CD4-positive, alpha-beta T cell treated with Interleukin-17A for 1 hour (primary cell): Measurements from ENCODE around the gene ZNF845.
"Not testable (repeated sequence)": the region's sequence is repeated elsewhere in the genome, so short reads cannot be mapped to it uniquely, and the experiment has no call there.

ENCODE experiments used
- DNase-seq: peaks from one replicate; pipeline ENCODE4 v3.0.0-alpha.2; 2020

ZNF845 gene

DNA sequence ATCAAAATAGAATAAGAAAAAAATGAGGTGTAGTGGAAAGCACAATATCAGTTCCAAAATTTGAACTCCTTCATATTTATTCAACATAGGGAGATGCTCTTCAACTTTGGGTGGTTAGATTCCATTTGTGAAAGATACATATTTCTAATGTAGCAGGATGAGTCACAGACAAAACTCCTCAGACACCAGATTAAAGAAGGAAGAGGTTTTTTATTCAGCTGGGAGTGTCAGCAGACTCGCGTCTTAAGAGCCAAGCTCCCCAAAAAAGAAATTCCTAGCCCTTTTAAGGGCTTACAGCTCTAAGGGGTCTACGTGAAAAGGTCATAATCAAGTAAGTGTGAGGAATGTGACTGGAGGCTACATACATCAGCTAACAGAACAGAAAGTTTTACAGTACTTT is 54.6 kb downstream of the ZNF845 start:
- no peak for DNase-seq

DNA sequence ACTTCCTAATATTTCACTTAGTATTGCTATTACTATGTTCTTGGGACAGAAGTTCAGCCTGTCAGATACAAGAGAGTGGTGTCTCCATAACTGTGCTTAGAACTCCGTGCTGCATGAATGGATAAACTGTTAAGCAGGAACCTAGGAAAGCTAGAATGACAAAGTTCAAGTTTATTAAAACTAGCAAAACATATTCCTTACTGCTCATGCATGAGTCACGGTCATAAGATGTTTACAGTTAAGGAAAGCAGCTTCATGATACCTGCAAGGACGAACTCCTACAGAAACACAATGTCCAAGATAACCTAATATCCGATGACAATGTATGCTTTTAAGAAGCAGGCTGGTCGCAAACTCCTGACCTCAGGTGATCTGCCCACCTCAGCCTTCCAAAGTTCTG is 55.4 kb downstream of the ZNF845 start:
- no peak for DNase-seq

DNA sequence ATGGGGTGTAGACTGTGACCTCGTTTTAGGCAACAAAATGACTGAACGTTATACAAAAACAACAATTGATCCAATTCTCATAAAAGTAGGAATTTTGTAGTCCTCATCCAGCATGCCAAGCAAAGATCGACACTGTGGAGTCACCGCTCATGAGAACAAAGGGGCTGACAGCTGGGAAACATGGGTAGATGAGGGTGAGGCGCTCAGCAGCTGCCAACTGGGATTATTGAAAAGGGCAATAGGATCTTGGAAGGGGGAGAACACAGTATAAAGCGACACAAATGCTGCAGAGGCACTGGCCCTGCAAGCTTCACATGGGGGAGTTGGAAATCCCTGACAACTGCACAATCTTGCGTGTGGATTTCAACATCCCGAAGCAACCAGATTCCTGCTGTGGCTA is 56.0 kb downstream of the ZNF845 start:
- no peak for DNase-seq

DNA sequence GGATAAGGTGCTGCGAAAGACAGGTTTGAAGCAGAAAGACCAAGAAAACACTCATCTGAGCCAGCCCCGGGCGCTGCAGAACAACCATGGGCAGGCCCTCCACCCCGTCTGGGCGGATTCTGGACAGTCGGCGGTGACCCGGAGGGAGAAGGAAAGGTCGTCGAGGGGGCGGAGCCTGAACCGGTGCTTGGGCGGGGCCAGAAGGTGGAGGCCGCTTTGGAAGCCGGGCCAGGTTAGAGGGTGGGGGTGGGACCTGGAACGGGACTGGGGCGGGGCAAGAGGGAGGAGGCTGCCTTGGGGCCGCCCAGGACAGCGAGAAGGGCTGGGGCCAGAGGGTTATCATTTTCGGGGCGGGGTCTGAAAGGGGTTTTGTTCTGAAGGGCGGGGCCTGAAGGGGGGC is 56.4 kb downstream of the ZNF845 start:
- DNase-seq, result no peak

DNA sequence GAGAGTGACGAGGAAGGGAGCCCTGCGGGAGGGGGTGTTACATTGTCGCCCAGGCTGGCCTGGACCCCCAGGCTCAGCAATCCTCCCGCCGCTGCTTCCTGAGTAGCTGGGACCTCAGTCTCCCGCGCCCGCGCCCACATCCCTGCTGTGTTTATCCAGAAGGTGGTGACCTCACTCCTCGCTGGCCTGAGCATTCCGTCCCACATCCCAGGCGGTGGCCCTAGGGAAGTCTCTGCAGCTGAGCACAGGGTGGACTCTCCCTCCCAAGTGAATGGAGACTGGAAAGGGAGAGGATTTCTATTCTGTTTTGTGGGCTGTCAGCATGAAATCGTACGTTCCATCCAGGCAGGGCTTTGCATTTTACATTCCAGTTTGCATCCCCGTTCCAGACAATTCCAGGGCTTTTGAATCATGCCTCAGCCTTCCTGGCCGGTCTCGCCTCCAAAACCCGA is 61.0 kb downstream of the ZNF845 start:
- no peak for DNase-seq

DNA sequence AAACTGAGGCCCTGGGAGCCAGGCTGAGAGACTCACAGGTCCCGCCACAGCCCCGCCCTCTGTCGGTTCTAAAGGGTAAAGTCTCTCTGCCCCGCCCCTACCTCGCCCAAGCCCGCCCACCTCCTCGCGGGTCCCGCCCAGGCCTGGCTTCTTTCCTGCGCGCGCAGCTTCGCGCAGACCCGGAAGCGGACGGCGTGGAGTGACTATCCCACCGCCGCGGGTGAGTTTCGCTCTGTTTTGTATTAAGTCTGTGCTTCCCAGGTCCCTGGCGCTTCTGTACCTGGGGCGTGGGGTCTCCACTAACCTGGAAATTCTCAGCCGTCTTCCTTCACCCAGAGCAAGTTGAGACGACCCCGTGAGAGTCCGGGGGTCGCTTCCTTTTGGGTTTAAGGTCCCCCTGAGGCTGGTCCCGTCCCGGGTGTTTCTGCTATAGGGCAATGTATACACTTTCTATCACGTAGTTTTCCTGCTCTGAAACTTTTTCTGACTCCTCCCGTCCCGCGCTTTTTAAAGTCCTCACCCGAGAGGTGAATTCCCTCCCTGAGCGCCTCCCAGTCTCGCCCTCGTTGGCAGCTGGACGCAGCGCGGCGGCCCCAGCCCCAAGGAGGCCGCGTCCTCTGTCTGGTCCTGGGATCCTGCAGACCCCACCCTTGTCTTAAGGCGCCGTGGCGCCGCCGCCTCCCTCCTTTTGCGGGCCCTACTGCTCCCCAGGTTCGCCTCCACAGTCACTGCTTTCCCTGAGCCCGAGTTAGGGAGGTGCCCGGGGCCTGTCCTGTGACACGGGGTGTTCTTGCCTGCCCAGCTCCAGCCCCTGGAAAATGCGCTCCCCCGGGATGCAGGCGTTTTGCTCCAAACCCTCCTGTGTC is 61.7 kb downstream of the ZNF845 start, which contains the start of gene ZNF765:
TSS of gene ZNF765 (plus strand) at position 176 of the 866 bp plus-strand sequence. CDS start 2,867 bp downstream, outside the sequence.
- peak; percentile 96 for DNase-seq

DNA sequence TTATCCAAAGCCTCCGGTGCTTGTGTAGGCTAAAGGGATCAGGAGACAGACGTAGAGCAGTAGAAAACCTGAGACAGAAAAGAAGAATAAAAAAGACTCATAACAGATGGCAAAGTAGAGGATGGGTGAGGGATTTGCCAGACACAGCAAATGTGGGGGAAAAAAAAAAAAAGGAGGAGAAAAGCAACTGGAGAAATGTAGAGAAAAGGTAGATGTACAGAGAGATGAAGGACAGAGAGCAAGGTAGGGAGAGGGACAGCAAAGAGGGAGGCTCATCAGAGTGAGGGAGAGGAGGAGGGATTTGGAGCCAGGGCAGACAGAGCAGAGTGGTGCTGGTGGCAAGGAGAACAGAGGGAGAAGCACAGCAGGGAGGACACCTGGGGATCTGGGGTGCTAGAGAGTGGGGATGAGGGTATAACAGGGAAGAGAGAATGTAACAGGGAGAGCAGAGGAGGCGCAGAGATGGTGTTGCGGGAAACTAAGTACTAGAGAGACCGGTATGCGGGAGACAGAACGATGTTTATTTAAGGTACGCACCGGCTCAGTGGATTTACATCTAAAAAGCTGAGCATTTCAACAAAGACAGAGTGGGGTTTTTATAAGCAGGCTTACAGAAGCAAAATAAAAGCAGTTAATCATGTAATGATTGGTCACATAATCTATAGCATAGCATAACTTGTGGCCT is 62.4 kb downstream of the ZNF845 start:
- DNase-seq, result not testable (repeated sequence)

DNA sequence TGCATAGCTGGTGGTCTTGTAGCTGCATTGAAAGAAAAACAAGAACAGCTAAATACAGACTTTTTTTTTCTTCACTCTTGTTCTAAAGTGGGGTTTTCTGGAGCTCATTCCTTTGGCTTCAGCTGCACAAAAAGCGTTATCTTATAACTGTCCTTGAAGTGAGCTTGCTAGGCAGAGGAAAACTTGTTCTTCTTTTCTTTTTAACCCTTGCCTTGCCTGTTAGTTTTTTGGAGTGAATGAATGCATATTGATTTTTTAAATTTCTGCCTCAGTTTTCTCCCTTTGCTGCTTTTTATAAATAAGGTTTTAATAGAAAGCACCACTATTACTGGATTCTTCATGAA is 62.9 kb downstream of the ZNF845 start:
- DNase-seq, result no peak

DNA sequence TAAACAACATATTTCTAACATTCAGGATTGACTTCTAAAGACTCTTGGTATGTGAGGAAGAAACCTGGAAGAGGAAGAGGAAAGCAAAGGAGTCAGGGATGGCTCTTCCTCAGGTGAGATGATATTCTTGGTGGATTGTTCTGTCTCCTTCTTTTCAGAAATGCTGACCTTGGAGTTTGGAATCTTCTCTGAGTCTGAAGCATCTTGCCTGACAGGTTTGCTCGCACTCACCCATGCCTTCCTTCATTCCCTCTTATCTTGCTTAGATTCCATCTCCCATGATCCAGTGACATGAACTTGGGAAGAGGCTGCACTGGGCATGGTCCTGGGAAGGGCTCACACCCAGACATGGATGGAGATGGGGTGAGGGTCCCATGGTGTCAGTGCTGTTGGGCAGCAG is 64.4 kb downstream of the ZNF845 start:
- DNase-seq, result not testable (repeated sequence)
